NT2/D1 (cell line): Measurements from ENCODE around the gene SS18L1.

ENCODE experiments used
- YY1 ChIP-seq: IDR thresholded peaks from 2 replicates; pipeline ENCODE4 v1.6.1; 2011; ENCODE audit not compliant: insufficient read length, insufficient read depth
- ZNF274 ChIP-seq: IDR thresholded peaks from 2 replicates; pipeline ENCODE4 v1.6.1; 2011; ENCODE audit warnings: mild to moderate bottlenecking, low read depth, low read length

GRCh38 chr20:62186096-62186426 lies 42.5 kb downstream of the SS18L1 start:
- no peak for TF ChIP-seq ZNF274
- no peak for TF ChIP-seq YY1
